IMR-90 (cell line): ENCODE results near the gene NR0B2. TPM values are rescaled to one million over a fixed set of nuclear protein-coding genes. Genes with fewer than 3 reads are reported as not detected.
A peak's percentile ranks its signal among the peaks of the same experiment; 100 is the strongest.

Source experiments
- ATAC-seq: fragments of 200-7000 bp; cut with Tn5 transposase; 2 replicates; pipeline ENCODE4 v1.9.1; 2020; ENCODE audit warnings: low read depth, mild to moderate bottlenecking, moderate library complexity
- BruUV-seq: library from RNA; stranded (reverse); fragments of 400-500 nt; replicated peaks from 2 replicates; lab custom pipeline; 2021; lab: Mats Ljungman, UMichigan
- CTCF ChIA-PET: fragments of 300-600 bp; formaldehyde crosslinking; extraction: SDS; loops from one replicate; lab custom pipeline; 2021; ENCODE audit warnings: antibody characterized with exemption; lab: Yijun Ruan, JAX
- POLR2A ChIA-PET: fragments of 300-600 bp; sonication (Branson Sonifier 250); formaldehyde crosslinking; loops from one replicate; lab custom pipeline; 2022; ENCODE audit warnings: antibody characterized with exemption; ENCODE audit not compliant: unreplicated experiment; lab: Charles Lee
- DNase-seq: peaks from one replicate; pipeline ENCODE4 v3.0.0; 2013
- H2AFZ ChIP-seq: replicated peaks from 2 replicates; pipeline ENCODE3; 2013; ENCODE audit warnings: low read length, mild to moderate bottlenecking; ENCODE audit not compliant: poor library complexity
- H2AK5ac ChIP-seq: 2 replicates; pipeline ENCODE4 v1.6.1; 2013; ENCODE audit warnings: low read depth, low read length, inconsistent platforms
- H2AK9ac ChIP-seq: replicated peaks from 2 replicates; pipeline ENCODE3; 2013; ENCODE audit warnings: mild to moderate bottlenecking, low read depth, low read length, moderate library complexity; ENCODE audit not compliant: poor library complexity
- H2BK120ac ChIP-seq: 2 replicates; pipeline ENCODE4 v1.6.1; 2013; ENCODE audit warnings: low read depth, low read length, inconsistent platforms
- H2BK15ac ChIP-seq: 3 replicates; pipeline ENCODE4 v1.6.1; 2013; ENCODE audit warnings: low read depth, low read length, inconsistent platforms
- H2BK20ac ChIP-seq: 2 replicates; pipeline ENCODE4 v1.6.1; 2013; ENCODE audit warnings: low read depth, mild to moderate bottlenecking, inconsistent platforms, low read length, moderate library complexity
- H2BK5ac ChIP-seq: 2 replicates; pipeline ENCODE4 v1.6.1; 2013; ENCODE audit warnings: mild to moderate bottlenecking, low read depth, low read length, inconsistent platforms; ENCODE audit not compliant: poor library complexity, severe bottlenecking
- H3K14ac ChIP-seq: replicated peaks from 2 replicates; pipeline ENCODE4 v1.6.1; 2013; ENCODE audit warnings: low read depth, low read length, inconsistent platforms
- H3K18ac ChIP-seq: 2 replicates; pipeline ENCODE4 v1.6.1; 2013; ENCODE audit warnings: low read depth, low read length, control low read depth
- H3K23ac ChIP-seq: 2 replicates; pipeline ENCODE4 v1.6.1; 2013; ENCODE audit warnings: low read depth, low read length, inconsistent platforms
- H3K27ac ChIP-seq: 2 replicates; pipeline ENCODE4 v1.5.1; 2013; ENCODE audit warnings: mild to moderate bottlenecking, control low read depth, low read length; ENCODE audit not compliant: insufficient read depth
- H3K27me3 ChIP-seq: 2 replicates; pipeline ENCODE4 v1.6.1; 2013; ENCODE audit warnings: low read length; ENCODE audit not compliant: control insufficient read depth, insufficient read depth
- H3K36me3 ChIP-seq: 2 replicates; pipeline ENCODE4 v1.6.1; 2013; ENCODE audit warnings: low read length, mixed read lengths; ENCODE audit not compliant: control insufficient read depth, insufficient read depth
- H3K4ac ChIP-seq: 2 replicates; pipeline ENCODE4 v1.6.1; 2013; ENCODE audit warnings: low read depth, low read length, inconsistent platforms
- H3K4me1 ChIP-seq: 2 replicates; pipeline ENCODE4 v1.6.1; 2013; ENCODE audit warnings: low read length, mixed read lengths; ENCODE audit not compliant: control insufficient read depth, insufficient read depth
- H3K4me2 ChIP-seq: 2 replicates; pipeline ENCODE4 v1.6.1; 2013; ENCODE audit warnings: low read depth, mild to moderate bottlenecking, control low read depth, low read length, moderate library complexity
- H3K4me3 ChIP-seq: 2 replicates; pipeline ENCODE4 v1.5.1; 2013; ENCODE audit warnings: low read depth, mild to moderate bottlenecking, control low read depth, low read length, moderate library complexity; ENCODE audit not compliant: insufficient read depth
- H3K56ac ChIP-seq: 2 replicates; pipeline ENCODE4 v1.6.1; 2013; ENCODE audit warnings: low read length, inconsistent platforms; ENCODE audit not compliant: insufficient read depth; ENCODE audit errors: extremely low read depth
- H3K79me1 ChIP-seq, 2 experiments: 2 replicates each; pipeline ENCODE4 v1.6.1; 2013; ENCODE audit warnings: low read length in 2 of 2, inconsistent platforms in 1 of 2, low read depth in 1 of 2
- H3K9ac ChIP-seq: 2 replicates; pipeline ENCODE4 v1.6.1; 2013; ENCODE audit warnings: low read depth, low read length, control low read depth
- H3K9me1 ChIP-seq: 2 replicates; pipeline ENCODE4 v1.6.1; 2013; ENCODE audit warnings: low read length, inconsistent platforms; ENCODE audit not compliant: insufficient read depth
- H3K9me3 ChIP-seq: 2 replicates; pipeline ENCODE4 v1.6.1; 2013; ENCODE audit warnings: low read length; ENCODE audit not compliant: control insufficient read depth, insufficient read depth
- H4K20me1 ChIP-seq: 2 replicates; pipeline ENCODE4 v1.6.1; 2013; ENCODE audit warnings: low read length, inconsistent platforms; ENCODE audit not compliant: insufficient read depth
- H4K5ac ChIP-seq: 2 replicates; pipeline ENCODE4 v1.6.1; 2013; ENCODE audit warnings: mild to moderate bottlenecking, low read depth, low read length, control low read depth
- H4K8ac ChIP-seq, 2 experiments: 2 replicates each; pipeline ENCODE4 v1.6.1; 2013; ENCODE audit warnings: low read depth in 2 of 2, low read length in 2 of 2, control low read depth in 1 of 2, inconsistent platforms in 1 of 2
- H4K91ac ChIP-seq: 2 replicates; pipeline ENCODE4 v1.6.1; 2013; ENCODE audit warnings: low read depth, low read length, inconsistent platforms; ENCODE audit not compliant: insufficient read depth
- BHLHE40 ChIP-seq: fragments of 150-350 bp; IDR thresholded peaks from 2 replicates; pipeline ENCODE4 v1.6.1; 2016; ENCODE audit warnings: mild to moderate bottlenecking, low read depth, low read length
- CEBPB ChIP-seq: IDR thresholded peaks from 2 replicates; pipeline ENCODE4 v1.6.1; 2012; ENCODE audit warnings: low read depth, low read length, improper control_type of control experiment
- CTCF ChIP-seq: conservative IDR thresholded peaks from 2 replicates; pipeline ENCODE4 v1.5.1; 2012; ENCODE audit warnings: mild to moderate bottlenecking, low read depth, low read length, improper control_type of control experiment
- MAZ ChIP-seq: IDR thresholded peaks from 2 replicates; pipeline ENCODE4 v1.6.1; 2012; ENCODE audit warnings: low read depth, mild to moderate bottlenecking, low read length, improper control_type of control experiment, moderate library complexity, borderline replicate concordance
- NFE2L2 ChIP-seq: fragments of 150-350 bp; IDR thresholded peaks from 2 replicates; pipeline ENCODE4 v1.6.1; 2016; ENCODE audit warnings: low read depth, mild to moderate bottlenecking, low read length
- WGBS, 2 experiments: methylation state at CpG; one replicate each; pipeline versions ENCODE4 v1.1.5 to v1.1.7; 2013; ENCODE audit warnings: missing lambda C conversion rate in 2 of 2; ENCODE audit not compliant: insufficient read length in 1 of 2; ENCODE audit errors: extremely low coverage in 2 of 2; 5-methylcytosine and 5-hydroxymethylcytosine counted together
- dilution Hi-C: fragments of 300-500 bp; cut with HindIII; formaldehyde crosslinking; loops from one replicate; pipeline ENCODE4 v1.14.3; 2018; ENCODE audit warnings: low sequenced_read_pairs; ENCODE audit not compliant: unreplicated experiment
- in situ Hi-C: fragments of 300-500 bp; cut with MboI; formaldehyde crosslinking; loops from 3 replicates; pipeline ENCODE4 v1.14.3; 2019; ENCODE audit warnings: low sequenced_read_pairs, inconsistent platforms, mixed read lengths
- intact Hi-C: fragments of 100-400 bp; cut with micrococcal nuclease; formaldehyde crosslinking; loops from 2 replicates; pipeline ENCODE4 v1.10.0; 2022
- polyA plus RNA-seq, 3 experiments: library from polyadenylated mRNA; depleted of rRNA; stranded (reverse); fragments of >200 nt; gene quantifications; 2 replicates each; pipeline ENCODE4 v1.2.3, GENCODE V29; 2012; ENCODE audit warnings: low replicate concordance in 1 of 3
- total RNA-seq: library from RNA; depleted of rRNA; stranded (reverse); fragments of >200 nt; gene quantifications from 2 replicates; pipeline ENCODE4 v1.2.3, GENCODE V29; 2012
- TF ChIP-seq, protein P1 (sequence below): fragments of 150-350 bp; IDR thresholded peaks from 2 replicates; pipeline ENCODE4 v1.6.1; 2017; ENCODE audit warnings: mild to moderate bottlenecking, antibody characterized with exemption, low read length, low read depth

NR0B2 gene
- total and polyA plus RNA-seq, 2 of the 4 experiments (the other 2 are of a cell fraction): not detected

GRCh38 chr1:26862781-26863684 lies 50.7 kb downstream of the NR0B2 start, which contains the start of gene SFN:
TSS of gene SFN (plus strand) at chr1:26863149. CDS start at chr1:26863213, 64 bp downstream.
- 95% methylated on average over 15 of the region's 37 CpGs; no CpG with 5 or more reads in 1 of the 2 experiments for WGBS, 2 experiments

More at GRCh38 chr1:26862781-26863684, 50.7 kb downstream of the NR0B2 start, which contains the start of gene SFN:
- Histone ChIP-seq H2BK15ac (no peak within 1 kb of the TSS), H3K36me3 (no peaks in the 10 kb centered on the region), H3K9me1 (peaks cover 12% of the 10 kb centered on the region), H3K27me3 (no peaks in the 10 kb centered on the region), H3K23ac (peak within 1 kb of the TSS; percentile 74), H3K79me1 (0 out of 4 replicates have a peak, but pooled peaks cover 0 to 3% of the 10 kb centered on the region in 2 experiments), H3K56ac (no peak within 1 kb of the TSS), H4K91ac (peak within 1 kb of the TSS; percentile 80; the same call in 1 of the 2 replicates), H2BK5ac (peak within 1 kb of the TSS; percentile 45), H2AK5ac (peak within 1 kb of the TSS; percentile 87), H4K20me1 (no peaks in the 10 kb centered on the region), H3K9ac (no peak within 1 kb of the TSS), H3K18ac (no peak within 1 kb of the TSS), H4K8ac (peak within 1 kb of the TSS in 1 of 2 experiments; percentile 70; a peak in 2 of 4 replicates), H2AFZ (peak within 1 kb of the TSS; percentile 88), H3K9me3 (no peaks in the 10 kb centered on the region), H2BK20ac (no peak within 1 kb of the TSS), H2BK120ac (0 out of 2 replicates have a peak within 1 kb of the TSS, but pooled peaks have one; percentile 49), H2AK9ac (peak within 1 kb of the TSS; percentile 97), H4K5ac (no peak within 1 kb of the TSS), H3K14ac (peak within 1 kb of the TSS; percentile 51; the same call in 1 of the 2 replicates), H3K4ac (peak within 1 kb of the TSS; percentile 77; the same call in 1 of the 2 replicates), H3K4me2 (no peak within 1 kb of the TSS; the same call in 1 of the 2 replicates), H3K4me3 (no peak within 1 kb of the TSS), H3K4me1 (peaks cover 4% of the 10 kb centered on the region), H3K27ac (peak within 1 kb of the TSS; percentile 71; the same call in 1 of the 2 replicates)
- POLR2A ChIA-PET: interaction anchor here (0.5 kb wide), 1 partner anchor 631 kb away, joined by 3 read pairs; no protein-coding TSS in a partner anchor
- dilution Hi-C loops (no loop called here), in situ Hi-C loops (no loop called here), intact Hi-C loops (loop anchor here (10.0 kb wide), 1 partner anchor 168 kb away; the partner anchor contains the start of gene ARID1A)
- ATAC-seq: no peak
- DNase-seq: no peak
- TF ChIP-seq MAZ (no peak), CEBPB (no peak), BHLHE40 (no peak), NFE2L2 (no peak), CTCF (peak; percentile 20; the same call in 1 of the 2 replicates)
- TF ChIP-seq, protein P1, sequence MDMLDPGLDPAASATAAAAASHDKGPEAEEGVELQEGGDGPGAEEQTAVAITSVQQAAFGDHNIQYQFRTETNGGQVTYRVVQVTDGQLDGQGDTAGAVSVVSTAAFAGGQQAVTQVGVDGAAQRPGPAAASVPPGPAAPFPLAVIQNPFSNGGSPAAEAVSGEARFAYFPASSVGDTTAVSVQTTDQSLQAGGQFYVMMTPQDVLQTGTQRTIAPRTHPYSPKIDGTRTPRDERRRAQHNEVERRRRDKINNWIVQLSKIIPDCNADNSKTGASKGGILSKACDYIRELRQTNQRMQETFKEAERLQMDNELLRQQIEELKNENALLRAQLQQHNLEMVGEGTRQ: no peak
- no TSS peak for BruUV-seq
- CTCF ChIA-PET: no interaction called here
